ENCODE results near the gene VILL. TPM values are rescaled to one million over a fixed set of nuclear protein-coding genes. Genes with fewer than 3 reads are reported as not detected.

The VILL gene
- total RNA-seq, 6 donors from 2014 or later = 5.6 to 41.9 (median 19.0) TPM

- no peak for TF ChIP-seq POLR2A (IDR thresholded peaks at IDR 0.05)
- TF ChIP-seq POLR2AphosphoS5 (IDR thresholded peaks at IDR 0.05) = no peak
- no peak for TF ChIP-seq CTCF (IDR thresholded peaks at IDR 0.05)
- no peak for TF ChIP-seq EP300 (IDR thresholded peaks at IDR 0.05)
- WGBS, 2 donors = 22 to 25% methylated on average over 2 of the region's 2 CpGs
- peaks cover 59 to 73% (median 64%) of the 10 kb centered on the region in 4 donors for H3K4me1 ChIP-seq
- peak overlapping the region in 1 of 4 donors; percentile 6 for H3K4me3 ChIP-seq
- peak overlapping the region; percentile 50 to 73 (median 66) for H3K27ac ChIP-seq
- H3K9me3 ChIP-seq = no peaks in the 10 kb centered on the region
- H3K27me3 ChIP-seq = no peaks in the 10 kb centered on the region
- no peaks in the 10 kb centered on the region for H3K36me3 ChIP-seq
- peak in 1 of 2 donors; percentile 34 for DNase-seq
- ATAC-seq (ENCODE audit: low FRiP score in 2 of 2) = peak; percentile 35 to 49
These were observed 46.2 kb upstream of the VILL start for GRCh38 chr3:37944391-37944842.

DNA sequence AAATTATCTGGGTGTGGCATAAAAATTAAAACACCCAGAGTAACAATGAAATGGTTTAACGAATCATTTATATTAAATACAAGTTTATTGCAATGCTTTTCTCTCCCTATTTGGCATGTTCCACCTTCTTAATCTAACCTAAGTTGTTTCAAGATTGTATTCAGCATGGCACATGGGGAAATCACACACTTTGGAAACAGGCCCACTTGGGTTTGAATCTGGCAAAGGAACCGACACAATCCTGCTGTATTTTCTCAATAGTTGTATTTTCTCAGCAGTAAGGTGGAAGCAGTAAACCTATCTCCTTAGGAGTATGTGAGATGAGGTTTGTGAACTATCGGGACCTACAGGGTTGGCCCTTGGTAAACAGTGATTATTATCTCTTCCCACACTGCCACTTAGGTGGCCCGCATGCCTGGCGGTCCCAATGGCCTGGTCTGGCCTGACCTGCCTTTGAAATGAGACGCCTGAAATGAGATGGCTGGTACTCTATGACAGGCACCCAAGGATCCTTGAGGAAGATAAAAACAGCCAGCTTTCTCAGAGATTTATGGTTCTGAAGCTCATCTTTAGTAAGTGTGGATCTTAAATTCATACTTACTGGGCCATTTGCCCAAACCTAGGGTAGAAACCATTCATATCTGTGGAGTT lies 45.3 kb upstream of the VILL start:
- Histone ChIP-seq H3K9me3 (no peaks in the 10 kb centered on the region), H3K27me3 (no peaks in the 10 kb centered on the region), H3K4me1 (peaks cover 66 to 75% (median 70%) of the 10 kb centered on the region in 4 donors), H3K4me3 (peak overlapping the region in 1 of 4 donors; percentile 6), H3K36me3 (no peaks in the 10 kb centered on the region), H3K27ac (peak overlapping the region; percentile 50 to 73 (median 66))
- no peak for ATAC-seq (ENCODE audit: low FRiP score in 2 of 2)
- no peak for DNase-seq
- TF ChIP-seq EP300 (IDR thresholded peaks at IDR 0.05) = no peak
- TF ChIP-seq CTCF (IDR thresholded peaks at IDR 0.05) = no peak
- no peak for TF ChIP-seq POLR2AphosphoS5 (IDR thresholded peaks at IDR 0.05)
- no peak for TF ChIP-seq POLR2A (IDR thresholded peaks at IDR 0.05)
- WGBS, 2 donors = 35 to 44% methylated on average over 5 to 6 of the region's 6 CpGs

- peaks cover 61 to 71% (median 67%) of the 10 kb centered on the region in 4 donors for H3K4me1 ChIP-seq
- WGBS, 2 donors = 26 to 28% methylated on average over 8 of the region's 8 CpGs
These were observed 44.6 kb upstream of the VILL start for GRCh38 chr3:37945807-37946530.

GRCh38 chr3:37946531-37946889 lies 44.1 kb upstream of the VILL start:
- no peaks in the 10 kb centered on the region for H3K27me3 ChIP-seq
- TF ChIP-seq POLR2AphosphoS5 (IDR thresholded peaks at IDR 0.05) (no peak), CTCF (IDR thresholded peaks at IDR 0.05) (no peak), EP300 (IDR thresholded peaks at IDR 0.05) (no peak), POLR2A (IDR thresholded peaks at IDR 0.05) (no peak)
- H3K9me3 ChIP-seq = no peaks in the 10 kb centered on the region
- ATAC-seq (ENCODE audit: low FRiP score in 2 of 2) = no peak
- H3K36me3 ChIP-seq = no peaks in the 10 kb centered on the region
- H3K4me3 ChIP-seq = no peak overlapping the region
- no peak for DNase-seq
- peak overlapping the region; percentile 50 to 73 (median 66) for H3K27ac ChIP-seq
- H3K4me1 ChIP-seq = peaks cover 56 to 67% (median 62%) of the 10 kb centered on the region in 4 donors
- WGBS, 2 donors = 40% methylated on average over 2 of the region's 2 CpGs

More at GRCh38 chr3:37945807-37946530, 44.6 kb upstream of the VILL start:
- no peak for TF ChIP-seq CTCF (IDR thresholded peaks at IDR 0.05)
- peak in 1 of 2 donors; percentile 22 for TF ChIP-seq POLR2AphosphoS5 (IDR thresholded peaks at IDR 0.05)
- Histone ChIP-seq H3K9me3 (no peaks in the 10 kb centered on the region), H3K27ac (peak overlapping the region; percentile 50 to 73 (median 66)), H3K36me3 (no peaks in the 10 kb centered on the region), H3K27me3 (no peaks in the 10 kb centered on the region), H3K4me3 (no peak overlapping the region)
- no peak for DNase-seq
- ATAC-seq (ENCODE audit: low FRiP score in 2 of 2) = peak; percentile 53 to 68

Measured in upper lobe of left lung (tissue), 6 donors.